Measurements from ENCODE around the gene DMXL1.

- TF ChIP-seq CTCF (IDR thresholded peaks at IDR 0.05; ENCODE audit: low read depth, low read length) (no peak), POLR2A (IDR thresholded peaks at IDR 0.05; ENCODE audit: extremely low read depth, insufficient read length) (no peak), MAX (IDR thresholded peaks at IDR 0.05; ENCODE audit: low read depth, low read length) (no peak)
Observed at GRCh38 chr5:119274767-119275130, 203.9 kb downstream of the DMXL1 start.

Measured in NB4 (cell line).